Tongue (tissue), 2 donors: ENCODE data around the gene GJB1. TPM values are rescaled to one million over a fixed set of nuclear protein-coding genes. Genes with fewer than 3 reads are reported as not detected.
"Not testable (repeated sequence)": the region's sequence is repeated elsewhere in the genome, so short reads cannot be mapped to it uniquely, and the experiment has no call there.

ENCODE experiments used
- DNase-seq: peaks from one replicate; pipeline ENCODE4 v3.0.0-alpha.2; 2015
- total RNA-seq: library from RNA; depleted of rRNA; stranded (reverse); fragments of >200 nt; gene quantifications from one replicate; pipeline ENCODE4 v1.2.3, GENCODE V29; 2014

The GJB1 gene
- total RNA-seq, 1 donor from 2014 or later: 0.41 TPM

- no peak for DNase-seq
These were observed 33.8 kb downstream of the GJB1 start for GRCh38 chrX:71256856-71257255.

GRCh38 chrX:71268624-71269023 lies 45.6 kb downstream of the GJB1 start:
- DNase-seq: not testable (repeated sequence)

GRCh38 chrX:71269801-71270395 lies 46.9 kb downstream of the GJB1 start:
- no peak for DNase-seq

GRCh38 chrX:71272313-71272712 lies 49.3 kb downstream of the GJB1 start:
- DNase-seq: not testable (repeated sequence)

Other genes starting within 250 kb of the GJB1 start
- 49.3 TPM for gene SNX12, start 154.9 kb upstream of the GJB1 start, total RNA-seq
- 19.5 TPM for gene FOXO4, start 127.4 kb upstream of the GJB1 start, total RNA-seq
- not detected for gene CXorf65, start 116.5 kb upstream of the GJB1 start, total RNA-seq
- gene IL2RG, start 111.6 kb upstream of the GJB1 start, total RNA-seq: 4.3 TPM
- gene MED12, start 104.6 kb upstream of the GJB1 start, total RNA-seq: 33.5 TPM
- 3.7 TPM for gene NLGN3, start 78.4 kb upstream of the GJB1 start, total RNA-seq
- gene ZMYM3, start 30.9 kb downstream of the GJB1 start, total RNA-seq: 14.2 TPM
- gene NONO, start 60.4 kb downstream of the GJB1 start, total RNA-seq: 291 TPM
- 80.2 TPM for gene ITGB1BP2, start 78.5 kb downstream of the GJB1 start, total RNA-seq
- gene TAF1, start 143.1 kb downstream of the GJB1 start, total RNA-seq: 66.6 TPM